ENCODE measurements around the gene PRAMEF10.
"Not testable (repeated sequence)": the region's sequence is repeated elsewhere in the genome, so short reads cannot be mapped to it uniquely, and the experiment has no call there.

PRAMEF10 gene

GRCh38 chr1:12851779-12852178, 46.3 kb downstream of the PRAMEF10 start:
- no peaks in the 10 kb centered on the region for H3K27me3 ChIP-seq (ENCODE audit: low read depth, low read length)
- H3K4me1 ChIP-seq (ENCODE audit: control insufficient read depth in 1 of 2, insufficient read depth in 2 of 2, low read length in 2 of 2): no peaks in the 10 kb centered on the region
- H3K4me3 ChIP-seq (ENCODE audit: low read depth in 1 of 2, low read length in 2 of 2): no peak overlapping the region
- no peaks in the 10 kb centered on the region for H3K36me3 ChIP-seq (ENCODE audit: control insufficient read depth in 1 of 2, insufficient read depth in 2 of 2, low read length in 2 of 2)
- no peak overlapping the region for H3K27ac ChIP-seq (ENCODE audit: low read length)
- no peaks in the 10 kb centered on the region for H3K9me3 ChIP-seq (ENCODE audit: control insufficient read depth in 1 of 2, low read length in 2 of 2)

DNA sequence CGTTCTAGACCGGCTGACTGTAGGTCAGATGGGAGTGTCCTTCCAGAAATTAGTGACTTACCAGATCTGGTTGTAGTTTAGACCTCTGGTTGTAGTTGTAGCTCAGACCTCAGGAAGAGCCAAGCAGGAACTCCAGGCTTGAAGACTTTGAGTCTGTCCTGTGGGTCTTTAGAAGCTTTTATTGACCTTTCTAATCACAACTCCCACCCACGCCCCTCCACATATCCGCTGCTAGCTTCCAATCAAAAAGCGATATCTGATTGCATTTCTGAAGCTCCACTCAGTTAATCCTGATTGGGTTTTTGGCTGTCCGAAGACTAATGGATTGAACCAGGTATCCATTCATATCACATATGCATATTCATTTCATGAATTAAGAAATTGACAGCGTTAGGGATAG, 49.5 kb downstream of the PRAMEF10 start, which contains the start of gene HNRNPCL1:
Gene HNRNPCL1 (minus strand): TSS at position 101 of the 400 bp plus-strand sequence. CDS start 431 bp downstream, outside the sequence.
- not testable (repeated sequence) for H3K27ac ChIP-seq (ENCODE audit: low read length); H3K9me3 ChIP-seq (ENCODE audit: control insufficient read depth in 1 of 2, low read length in 2 of 2); H3K4me1 ChIP-seq (ENCODE audit: control insufficient read depth in 1 of 2, insufficient read depth in 2 of 2, low read length in 2 of 2)

More for the DNA sequence above, 49.5 kb downstream of the PRAMEF10 start, which contains the start of gene HNRNPCL1:
- H3K27me3 ChIP-seq (ENCODE audit: low read depth, low read length); H3K4me3 ChIP-seq (ENCODE audit: low read depth in 1 of 2, low read length in 2 of 2); H3K36me3 ChIP-seq (ENCODE audit: control insufficient read depth in 1 of 2, insufficient read depth in 2 of 2, low read length in 2 of 2): not testable (repeated sequence)
